Bronchial epithelial cell (primary cell): Measurements from ENCODE around the gene COL28A1. TPM values are rescaled to one million over a fixed set of nuclear protein-coding genes. Genes with fewer than 3 reads are reported as not detected.

Experiments used
- DNase-seq: peaks from one replicate; pipeline ENCODE4 v3.0.0-alpha.2; 2010; ENCODE audit warnings: low read depth
- FAIRE-seq: peaks from 2 replicates; lab custom pipeline; 2011; peaks lifted over from hg19 to GRCh38; lab: Jason Lieb, UNC
- H3K27me3 ChIP-seq: 2 replicates; pipeline ENCODE4 v1.5.1; 2011; ENCODE audit warnings: low read length; ENCODE audit not compliant: control insufficient read depth, insufficient read depth
- H3K36me3 ChIP-seq: 2 replicates; pipeline ENCODE4 v1.5.1; 2011; ENCODE audit warnings: low read length; ENCODE audit not compliant: control insufficient read depth, insufficient read depth
- H3K4me3 ChIP-seq: 2 replicates; pipeline ENCODE4 v1.5.1; 2011; ENCODE audit warnings: mild to moderate bottlenecking, low read depth, low read length, control low read depth
- total RNA-seq: library from RNA; depleted of rRNA; stranded (reverse); fragments of >200 nt; gene quantifications from 2 replicates; pipeline ENCODE4 v1.2.1, GENCODE V29; 2014
- TF ChIP-seq, protein P1 (sequence below): IDR thresholded peaks from 2 replicates; pipeline ENCODE4 v1.5.1; 2011; ENCODE audit warnings: mild to moderate bottlenecking, moderate library complexity, low read length, control low read depth, inconsistent platforms; ENCODE audit not compliant: insufficient read depth, severe bottlenecking

The COL28A1 gene
- not detected in 2 replicates for total RNA-seq

DNA sequence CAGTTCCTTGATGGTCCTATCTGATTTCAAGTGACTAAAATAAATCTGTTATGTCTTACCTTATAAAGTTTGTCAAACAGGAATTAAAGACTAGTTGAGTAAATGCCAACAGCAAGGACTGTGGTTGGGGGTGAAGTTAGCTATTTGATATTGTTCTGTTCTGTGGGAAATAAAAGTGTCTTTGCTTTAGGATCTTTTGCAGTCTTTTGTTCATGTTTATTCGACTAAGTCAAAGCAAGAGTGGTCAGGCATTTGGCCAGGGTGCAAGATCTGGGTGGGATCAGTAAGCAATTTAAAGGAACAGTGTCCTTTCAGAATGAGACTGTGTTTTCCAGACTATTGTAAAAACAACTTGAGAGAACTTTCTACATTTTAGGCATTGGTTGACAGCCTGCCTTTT is at the start of gene COL28A1:
TSS of gene COL28A1 (minus strand) at position 183 of the 400 bp plus-strand sequence. CDS start 2,998 bp downstream, outside the sequence.
- Histone ChIP-seq H3K4me3 (no peak within 1 kb of the TSS), H3K36me3 (no peaks in the 10 kb centered on the region), H3K27me3 (no peaks in the 10 kb centered on the region)
- DNase-seq (no peak), FAIRE-seq (no peak)
- TF ChIP-seq, protein P1, sequence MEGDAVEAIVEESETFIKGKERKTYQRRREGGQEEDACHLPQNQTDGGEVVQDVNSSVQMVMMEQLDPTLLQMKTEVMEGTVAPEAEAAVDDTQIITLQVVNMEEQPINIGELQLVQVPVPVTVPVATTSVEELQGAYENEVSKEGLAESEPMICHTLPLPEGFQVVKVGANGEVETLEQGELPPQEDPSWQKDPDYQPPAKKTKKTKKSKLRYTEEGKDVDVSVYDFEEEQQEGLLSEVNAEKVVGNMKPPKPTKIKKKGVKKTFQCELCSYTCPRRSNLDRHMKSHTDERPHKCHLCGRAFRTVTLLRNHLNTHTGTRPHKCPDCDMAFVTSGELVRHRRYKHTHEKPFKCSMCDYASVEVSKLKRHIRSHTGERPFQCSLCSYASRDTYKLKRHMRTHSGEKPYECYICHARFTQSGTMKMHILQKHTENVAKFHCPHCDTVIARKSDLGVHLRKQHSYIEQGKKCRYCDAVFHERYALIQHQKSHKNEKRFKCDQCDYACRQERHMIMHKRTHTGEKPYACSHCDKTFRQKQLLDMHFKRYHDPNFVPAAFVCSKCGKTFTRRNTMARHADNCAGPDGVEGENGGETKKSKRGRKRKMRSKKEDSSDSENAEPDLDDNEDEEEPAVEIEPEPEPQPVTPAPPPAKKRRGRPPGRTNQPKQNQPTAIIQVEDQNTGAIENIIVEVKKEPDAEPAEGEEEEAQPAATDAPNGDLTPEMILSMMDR, result no peak

DNA sequence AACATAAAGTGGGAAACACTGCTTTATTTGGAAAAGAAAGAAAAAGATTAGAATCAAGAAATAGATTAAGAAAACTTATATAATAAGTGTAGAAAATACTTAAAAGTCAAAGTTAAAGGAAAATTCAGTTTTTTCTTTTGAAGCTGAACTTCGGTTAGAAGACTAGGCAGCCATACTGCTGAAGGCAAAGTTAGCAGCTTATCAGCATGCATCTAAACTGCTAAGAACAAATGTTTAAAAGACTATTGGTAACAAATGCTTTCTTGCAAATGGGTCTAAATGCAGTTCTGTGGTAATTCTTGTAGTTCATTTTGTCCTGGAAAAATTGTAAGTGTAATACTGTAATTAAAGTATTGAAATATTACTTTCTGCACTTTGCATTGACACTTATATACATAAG is 49.0 kb upstream of the COL28A1 start:
- H3K36me3 ChIP-seq, result no peaks in the 10 kb centered on the region
- no peak for DNase-seq
- FAIRE-seq, result no peak
- no peaks in the 10 kb centered on the region for H3K27me3 ChIP-seq
- H3K4me3 ChIP-seq, result no peak overlapping the region
- TF ChIP-seq, protein P1, result no peak

DNA sequence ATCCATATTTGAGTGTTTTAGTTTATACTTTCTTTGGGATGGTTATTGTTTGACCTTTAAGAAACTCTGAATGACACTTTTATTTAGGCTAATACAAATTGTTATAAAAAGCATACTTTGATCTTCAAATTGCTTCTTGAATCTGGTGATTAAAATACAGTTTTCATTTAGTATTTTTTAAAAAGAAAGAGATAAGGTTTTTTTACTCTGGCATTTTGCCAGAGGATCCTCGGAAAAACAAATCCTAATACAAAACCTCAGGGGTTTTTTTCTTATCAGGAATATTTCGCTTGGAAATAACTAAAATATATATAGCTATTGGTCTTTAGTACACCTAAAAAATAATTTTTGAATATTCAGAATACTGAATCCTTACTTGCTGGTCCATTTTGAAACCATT is 48.1 kb upstream of the COL28A1 start:
- TF ChIP-seq, protein P1, result no peak
- Histone ChIP-seq H3K36me3 (no peaks in the 10 kb centered on the region), H3K4me3 (no peak overlapping the region), H3K27me3 (no peaks in the 10 kb centered on the region)
- DNase-seq, result no peak
- FAIRE-seq, result no peak

DNA sequence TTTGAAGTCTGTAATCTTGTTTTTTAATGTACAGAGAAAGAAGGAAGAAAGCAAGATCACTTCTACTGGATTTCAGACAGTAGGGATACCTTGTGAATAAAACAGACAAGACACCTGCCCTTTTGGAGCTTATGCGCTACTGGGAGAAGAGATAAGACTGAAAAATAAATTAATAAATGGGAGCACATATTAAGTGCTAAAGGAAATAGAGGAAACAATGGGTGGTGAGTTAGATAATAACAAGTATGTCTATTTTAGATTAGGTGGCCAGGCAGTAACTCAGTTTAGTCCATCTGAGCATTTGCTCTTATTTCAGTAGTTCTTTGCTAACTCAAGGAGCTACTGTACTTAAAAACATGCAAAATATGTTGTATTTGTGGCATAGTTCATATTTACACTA is 46.9 kb upstream of the COL28A1 start:
- Histone ChIP-seq H3K36me3 (no peaks in the 10 kb centered on the region), H3K27me3 (no peaks in the 10 kb centered on the region), H3K4me3 (no peak overlapping the region)
- no peak for FAIRE-seq
- no peak for DNase-seq
- TF ChIP-seq, protein P1, result no peak

DNA sequence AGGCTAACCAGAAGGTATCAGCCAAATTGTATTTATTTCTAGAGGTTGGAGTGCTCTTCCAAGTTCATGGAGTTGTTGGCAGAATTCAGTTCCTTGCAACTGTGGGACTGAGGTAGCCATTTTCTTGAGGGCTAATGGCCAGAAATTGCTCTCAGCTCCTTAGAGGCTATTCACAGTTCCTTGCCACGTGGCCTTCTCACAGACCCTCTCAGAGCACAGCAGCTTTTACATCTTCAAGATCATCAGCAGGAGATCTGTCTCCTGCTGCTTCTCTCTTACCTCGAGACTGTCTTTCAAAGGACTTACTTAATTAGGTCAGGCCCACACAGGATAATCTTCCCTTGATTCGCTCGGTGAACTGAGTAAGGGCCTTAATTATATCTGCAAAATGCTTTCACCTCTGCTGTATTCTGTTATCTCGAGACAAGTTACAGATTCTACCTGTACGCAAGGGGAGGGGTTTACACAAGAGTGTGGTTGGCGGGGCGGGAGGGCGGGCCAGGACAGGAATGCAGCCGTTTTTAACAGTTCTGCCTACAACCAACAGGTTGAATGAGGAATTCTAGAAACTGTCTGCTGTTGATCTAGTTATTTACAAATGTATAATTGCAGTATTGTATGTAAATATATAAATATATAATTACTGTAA is 46.0 kb upstream of the COL28A1 start:
- Histone ChIP-seq H3K36me3 (no peaks in the 10 kb centered on the region), H3K27me3 (no peaks in the 10 kb centered on the region), H3K4me3 (no peak overlapping the region)
- no peak for DNase-seq
- TF ChIP-seq, protein P1, result no peak
- FAIRE-seq, result no peak

DNA sequence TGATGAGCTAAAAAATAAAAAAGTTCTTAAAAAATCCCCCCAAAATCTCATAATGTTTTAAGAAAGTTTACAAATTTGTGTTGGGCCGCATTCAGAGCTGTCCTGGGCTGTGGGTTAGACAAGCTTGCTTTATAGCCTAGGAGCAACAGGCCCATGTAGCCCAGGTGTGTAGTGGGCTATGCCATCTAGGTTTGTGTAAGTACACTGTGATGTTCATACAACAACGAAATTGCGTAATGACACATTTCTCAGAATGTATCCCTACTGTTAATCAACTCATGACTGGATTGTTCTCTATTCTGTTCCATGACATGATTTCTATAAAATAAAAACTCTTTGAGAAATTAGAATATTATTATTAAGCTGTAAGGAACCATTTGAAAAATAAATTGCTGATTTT is 44.0 kb upstream of the COL28A1 start:
- DNase-seq (no peak), FAIRE-seq (no peak)
- H3K4me3 ChIP-seq, result no peak overlapping the region
- TF ChIP-seq, protein P1, result no peak
- no peaks in the 10 kb centered on the region for H3K27me3 ChIP-seq
- no peaks in the 10 kb centered on the region for H3K36me3 ChIP-seq
